SU-DHL-6 (cell line): ENCODE data around the gene GRIK4.

Source experiments
- H2AFZ ChIP-seq: fragments of 200-600 bp; sonication (generic); 2 replicates; pipeline ENCODE4 v1.6.1; 2014; ENCODE audit warnings: low read depth, mild to moderate bottlenecking, moderate library complexity, mixed read lengths, antibody characterized with exemption, low read length; ENCODE audit not compliant: severe bottlenecking
- H3F3A ChIP-seq: fragments of 200-600 bp; shearing (Covaris generic); 2 replicates; pipeline ENCODE4 v1.6.0; 2016; ENCODE audit warnings: antibody characterized with exemption, mild to moderate bottlenecking; ENCODE audit not compliant: insufficient read depth
- H3K27ac ChIP-seq: fragments of 200-600 bp; sonication (generic); 2 replicates; pipeline ENCODE4 v1.5.1; 2016; ENCODE audit warnings: low read depth, mild to moderate bottlenecking, low read length, moderate library complexity, mixed read lengths
- H3K27me3 ChIP-seq: fragments of 200-600 bp; sonication (generic), shearing (Covaris generic); 2 replicates; pipeline ENCODE4 v1.6.0; 2014; ENCODE audit warnings: mild to moderate bottlenecking, low read length
- H3K36me3 ChIP-seq: fragments of 200-600 bp; sonication (generic); 2 replicates; pipeline ENCODE4 v1.6.1; 2014; ENCODE audit warnings: mild to moderate bottlenecking, low read length, mixed read lengths
- H3K4me2 ChIP-seq: fragments of 300-600, 200-600 bp; shearing (Covaris generic), sonication (generic); 2 replicates; pipeline ENCODE4 v1.6.0; 2014; ENCODE audit warnings: low read length, low read depth, mild to moderate bottlenecking; ENCODE audit not compliant: poor library complexity, severe bottlenecking
- H3K4me3 ChIP-seq: fragments of 200-600 bp; sonication (generic); 2 replicates; pipeline ENCODE4 v1.5.1; 2014; ENCODE audit warnings: antibody characterized with exemption, low read length, mild to moderate bottlenecking, mixed read lengths; ENCODE audit not compliant: insufficient read depth, poor library complexity, severe bottlenecking
- H3K79me2 ChIP-seq: fragments of 200-600 bp; sonication (generic); 2 replicates; pipeline ENCODE4 v1.6.1; 2014; ENCODE audit warnings: mild to moderate bottlenecking, low read length, moderate library complexity; ENCODE audit not compliant: insufficient read depth
- H3K9ac ChIP-seq: fragments of 200-600 bp; sonication (generic); 2 replicates; pipeline ENCODE4 v1.7.0; 2014; ENCODE audit warnings: mild to moderate bottlenecking, low read length
- H3K9me2 ChIP-seq: fragments of 200-600 bp; sonication (generic); replicated peaks from 2 replicates; pipeline ENCODE4 v1.6.1; 2014; ENCODE audit warnings: low read length; ENCODE audit not compliant: insufficient read depth
- H3K9me3 ChIP-seq: fragments of 200-600 bp; sonication (generic); 2 replicates; pipeline ENCODE4 v1.6.1; 2014; ENCODE audit warnings: low read length, mixed read lengths; ENCODE audit not compliant: insufficient read depth
- H4K20me1 ChIP-seq: fragments of 200-600 bp; sonication (generic); 2 replicates; pipeline ENCODE4 v1.6.1; 2014; ENCODE audit warnings: low read depth, mild to moderate bottlenecking, antibody characterized with exemption, low read length, moderate library complexity, mixed read lengths
- EZH2phosphoT487 ChIP-seq: fragments of 200-600 bp; sonication (generic), shearing (Covaris generic); conservative IDR thresholded peaks from 2 replicates; pipeline ENCODE4 v1.6.1; 2018; ENCODE audit warnings: mild to moderate bottlenecking, antibody characterized with exemption, low read length, moderate library complexity, mixed read lengths
- TF ChIP-seq, protein P1 (sequence below): fragments of 200-600 bp; sonication (generic); IDR thresholded peaks from one replicate; pipeline ENCODE4 v1.5.1; 2017; ENCODE audit warnings: antibody characterized with exemption, mild to moderate bottlenecking, low read length, moderate library complexity; ENCODE audit not compliant: insufficient read depth, poor library complexity, severe bottlenecking

GRIK4 gene

GRCh38 chr11:120931057-120931779 is 419.7 kb downstream of the GRIK4 start:
- no peak for TF ChIP-seq EZH2phosphoT487
- TF ChIP-seq, protein P1, sequence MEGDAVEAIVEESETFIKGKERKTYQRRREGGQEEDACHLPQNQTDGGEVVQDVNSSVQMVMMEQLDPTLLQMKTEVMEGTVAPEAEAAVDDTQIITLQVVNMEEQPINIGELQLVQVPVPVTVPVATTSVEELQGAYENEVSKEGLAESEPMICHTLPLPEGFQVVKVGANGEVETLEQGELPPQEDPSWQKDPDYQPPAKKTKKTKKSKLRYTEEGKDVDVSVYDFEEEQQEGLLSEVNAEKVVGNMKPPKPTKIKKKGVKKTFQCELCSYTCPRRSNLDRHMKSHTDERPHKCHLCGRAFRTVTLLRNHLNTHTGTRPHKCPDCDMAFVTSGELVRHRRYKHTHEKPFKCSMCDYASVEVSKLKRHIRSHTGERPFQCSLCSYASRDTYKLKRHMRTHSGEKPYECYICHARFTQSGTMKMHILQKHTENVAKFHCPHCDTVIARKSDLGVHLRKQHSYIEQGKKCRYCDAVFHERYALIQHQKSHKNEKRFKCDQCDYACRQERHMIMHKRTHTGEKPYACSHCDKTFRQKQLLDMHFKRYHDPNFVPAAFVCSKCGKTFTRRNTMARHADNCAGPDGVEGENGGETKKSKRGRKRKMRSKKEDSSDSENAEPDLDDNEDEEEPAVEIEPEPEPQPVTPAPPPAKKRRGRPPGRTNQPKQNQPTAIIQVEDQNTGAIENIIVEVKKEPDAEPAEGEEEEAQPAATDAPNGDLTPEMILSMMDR = no peak
- Histone ChIP-seq H3K9ac (no peak overlapping the region), H3K4me2 (no peak overlapping the region), H3K9me2 (no peaks in the 10 kb centered on the region), H2AFZ (no peak overlapping the region), H4K20me1 (no peaks in the 10 kb centered on the region), H3F3A (no peaks in the 10 kb centered on the region), H3K27me3 (no peaks in the 10 kb centered on the region), H3K4me3 (no peak overlapping the region), H3K9me3 (no peaks in the 10 kb centered on the region), H3K36me3 (no peaks in the 10 kb centered on the region), H3K27ac (no peak overlapping the region), H3K79me2 (no peaks in the 10 kb centered on the region)

DNA sequence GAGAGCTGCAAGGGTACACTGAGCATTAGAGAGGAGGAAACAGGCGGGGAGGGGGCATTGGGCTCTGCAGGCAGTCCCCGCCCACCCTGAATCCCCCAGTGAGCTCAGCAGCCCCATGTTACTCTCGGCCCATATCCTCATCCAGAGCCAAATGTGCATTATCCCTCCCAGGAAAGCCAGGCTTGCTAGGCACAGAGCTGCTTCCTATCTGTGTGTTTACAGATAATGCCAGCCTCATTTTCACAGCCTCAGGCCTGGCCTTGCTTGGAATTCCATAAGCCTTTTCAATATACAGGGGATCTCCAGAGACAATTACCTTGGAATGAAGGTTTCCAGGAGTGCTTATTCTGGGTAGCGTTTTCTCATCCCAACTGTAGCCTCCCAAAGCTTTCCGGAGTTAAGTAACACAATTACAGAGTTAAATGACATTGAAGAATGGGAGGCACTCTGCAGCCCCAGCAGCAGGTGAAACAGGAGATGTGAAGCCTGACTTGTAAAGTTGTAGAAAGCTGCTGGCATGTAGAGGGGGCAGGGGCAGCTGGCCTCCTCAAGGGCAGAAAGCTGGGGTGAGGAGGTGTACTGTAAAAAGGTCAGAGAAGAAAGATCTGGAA is 420.9 kb downstream of the GRIK4 start:
- no peaks in the 10 kb centered on the region for H3K36me3 ChIP-seq
- no peaks in the 10 kb centered on the region for H3K79me2 ChIP-seq
- H3F3A ChIP-seq = no peaks in the 10 kb centered on the region
- no peak overlapping the region for H3K9ac ChIP-seq
- no peak overlapping the region for H2AFZ ChIP-seq
- H3K27ac ChIP-seq = no peak overlapping the region
- no peaks in the 10 kb centered on the region for H3K9me2 ChIP-seq
- no peaks in the 10 kb centered on the region for H3K27me3 ChIP-seq
- TF ChIP-seq EZH2phosphoT487 = no peak
- TF ChIP-seq, protein P1 = no peak
- H3K4me2 ChIP-seq = no peak overlapping the region
- H3K4me3 ChIP-seq = no peak overlapping the region
- H4K20me1 ChIP-seq = no peaks in the 10 kb centered on the region
- H3K9me3 ChIP-seq = no peaks in the 10 kb centered on the region

- Histone ChIP-seq H3K9me3 (no peaks in the 10 kb centered on the region), H3K27me3 (no peaks in the 10 kb centered on the region), H3K9me2 (no peaks in the 10 kb centered on the region)
These were observed 424.8 kb downstream of the GRIK4 start for GRCh38 chr11:120936356-120936755.

More at GRCh38 chr11:120936356-120936755, 424.8 kb downstream of the GRIK4 start:
- Histone ChIP-seq H3K9ac (no peak overlapping the region), H3K79me2 (no peaks in the 10 kb centered on the region), H2AFZ (no peak overlapping the region), H3K4me2 (no peak overlapping the region), H3K27ac (no peak overlapping the region), H4K20me1 (no peaks in the 10 kb centered on the region), H3K36me3 (no peaks in the 10 kb centered on the region), H3F3A (no peaks in the 10 kb centered on the region), H3K4me3 (no peak overlapping the region)
- no peak for TF ChIP-seq EZH2phosphoT487
- TF ChIP-seq, protein P1 = no peak
